ENCODE results near the gene BLVRB. TPM values are rescaled to one million over a fixed set of nuclear protein-coding genes. Genes with fewer than 3 reads are reported as not detected.
A peak's percentile ranks its signal among the peaks of the same experiment; 100 is the strongest.

Gene BLVRB
- total and polyA plus RNA-seq, 2 of the 8 experiments (the other 6 are each of a cell fraction or from before 2014, with no cell fraction given), result 28.7 to 182 TPM

DNA sequence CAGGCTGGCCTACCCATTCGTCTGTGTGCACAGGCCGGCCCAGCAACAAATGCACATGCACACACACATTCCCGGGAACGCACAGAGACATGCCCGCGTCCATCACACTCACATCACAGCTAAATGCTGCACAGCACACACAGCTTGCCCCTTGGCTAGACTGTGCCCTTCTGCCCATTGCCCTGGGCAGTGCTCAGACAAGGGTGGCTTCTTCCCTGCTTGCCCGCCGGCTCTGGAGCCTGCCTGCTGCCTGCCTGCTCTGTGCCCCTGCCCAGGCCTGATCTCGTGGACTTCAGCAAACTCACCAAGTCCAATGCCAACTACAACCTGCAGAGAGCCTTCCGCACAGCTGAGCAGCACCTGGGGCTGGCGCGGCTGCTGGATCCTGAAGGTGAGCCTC lies 31.7 kb upstream of the BLVRB start:
- Histone ChIP-seq H2BK15ac (ENCODE audit: low read length) (no peak overlapping the region), H3K9ac (replicated peaks in 1 of 4; ENCODE audit: extremely low read depth in 1 of 4, low read depth in 3 of 4, low read length in 3 of 4) (no peak overlapping the region), H4K5ac (ENCODE audit: insufficient read length, low read depth, low read length) (no peak overlapping the region), H3K23ac (ENCODE audit: insufficient read length) (no peak overlapping the region), H3K4ac (replicated peaks; ENCODE audit: insufficient read length, low read depth, low read length) (no peak overlapping the region), H3K79me1 (ENCODE audit: low read depth, low read length) (no peaks in the 10 kb centered on the region), H3K9me3 (ENCODE audit: insufficient read depth in 2 of 2, low read depth in 1 of 2, low read length in 1 of 2) (0 out of 4 replicates have a peak, but pooled peaks cover 0 to under 1% of the 10 kb centered on the region in 2 experiments), H2BK5ac (ENCODE audit: low read depth, low read length) (peak overlapping the region; percentile 18; the same call in 1 of the 2 replicates), H3K4me3 (ENCODE audit: extremely low read depth in 1 of 4, insufficient read depth in 2 of 4, low read depth in 3 of 4, low read length in 4 of 4) (no peak overlapping the region), H3K56ac (replicated peaks; ENCODE audit: insufficient read length, low read depth, low read length) (no peak overlapping the region), H4K8ac (ENCODE audit: extremely low read depth, insufficient read depth, low read length) (no peak overlapping the region), H3K27me3 (replicated peaks in 1 of 4; ENCODE audit: control insufficient read depth in 3 of 4, extremely low read depth in 1 of 4, insufficient read depth in 3 of 4, low read length in 3 of 4) (peaks cover 0 to 5% (median 4%) of the 10 kb centered on the region in 4 experiments; a peak in 4 of 7 replicates), H3K4me2 (ENCODE audit: insufficient read depth in 1 of 2, low read depth in 2 of 2, low read length in 2 of 2) (no peak overlapping the region), H2BK12ac (ENCODE audit: low read depth, low read length) (no peak overlapping the region), H2AK5ac (ENCODE audit: low read depth, low read length) (no peak overlapping the region), H3K14ac (ENCODE audit: insufficient read length) (no peak overlapping the region), H3K36me3 (ENCODE audit: control insufficient read depth in 2 of 4, insufficient read depth in 4 of 4, low read length in 3 of 4) (no peaks in the 10 kb centered on the region), H3K18ac (ENCODE audit: extremely low read depth, low read length) (no peak overlapping the region), H2AFZ (ENCODE audit: low read length) (no peak overlapping the region), H2BK20ac (ENCODE audit: low read length) (no peak overlapping the region), H3K27ac (ENCODE audit: low read depth, low read length) (no peak overlapping the region), H4K91ac (replicated peaks; ENCODE audit: insufficient read length, low read length) (no peak overlapping the region), H3K23me2 (ENCODE audit: low read depth, low read length) (peaks cover 1% of the 10 kb centered on the region; the same call in 1 of the 2 replicates), H3K79me2 (ENCODE audit: control insufficient read depth in 1 of 2, insufficient read depth in 2 of 2, low read length in 2 of 2) (no peaks in the 10 kb centered on the region), H3K4me1 (replicated peaks in 1 of 4; ENCODE audit: control insufficient read depth in 3 of 4, insufficient read depth in 4 of 4, low read length in 3 of 4) (no peaks in the 10 kb centered on the region), H2BK120ac (replicated peaks; ENCODE audit: low read depth, low read length) (peak overlapping the region; percentile 22), H4K20me1 (replicated peaks in 1 of 2; ENCODE audit: control insufficient read depth in 1 of 2, insufficient read depth in 2 of 2, low read length in 2 of 2) (no peaks in the 10 kb centered on the region)
- 86% methylated on average over 12 of the region's 12 CpGs; no CpG with 5 or more reads in 1 of the 2 experiments for WGBS, 2 experiments (ENCODE audit: extremely low coverage in 1 of 2, insufficient coverage in 1 of 2, insufficient read length in 1 of 2, insufficient replicate concordance in 2 of 2, low coverage in 1 of 2, low lambda C conversion rate in 2 of 2, missing lambda C conversion rate in 1 of 2)
- DNase-seq (ENCODE audit: low read depth in 1 of 2, low spot score in 2 of 2), result no peak
- ChIA-PET CTCF (ENCODE audit: partially characterized antibody) (interaction anchor here (1.1 to 2.2 kb wide), 3 partner anchors 14 to 80 kb away, joined by 3 to 7 read pairs (median 6); no protein-coding TSS in a partner anchor), POLR2A (ENCODE audit: partially characterized antibody) (interaction anchor here (0.5 kb wide), 1 partner anchor 118 kb away, joined by 4 read pairs; no protein-coding TSS in a partner anchor)
- TF ChIP-seq JUN (IDR thresholded peaks at IDR 0.05; ENCODE audit: low read depth, low read length) (no peak), TCF12 (IDR thresholded peaks at IDR 0.05; ENCODE audit: low read depth, low read length) (no peak), BCL11A (IDR thresholded peaks at IDR 0.05; ENCODE audit: low read depth in 2 of 2, low read length in 2 of 2) (no peak), CBX5 (IDR thresholded peaks at IDR 0.05; ENCODE audit: low read depth, low read length) (no peak), RXRA (IDR thresholded peaks at IDR 0.05; ENCODE audit: insufficient read depth, low read depth, low read length) (no peak), HDAC6 (IDR thresholded peaks at IDR 0.05; ENCODE audit: low read depth, low read length) (no peak)
- FAIRE-seq, result no peak

Measured in H1 (cell line).